ENCODE measurements around the gene NTM.

The NTM gene

GRCh38 chr11:131980199-131980598, 609.8 kb downstream of the NTM start:
- no peak for DNase-seq

GRCh38 chr11:131980888-131981668, 610.7 kb downstream of the NTM start:
- no peak for DNase-seq

GRCh38 chr11:131982154-131982553, 611.7 kb downstream of the NTM start:
- DNase-seq: no peak

GRCh38 chr11:131985846-131986301, 615.5 kb downstream of the NTM start:
- DNase-seq: no peak

- no peak for DNase-seq
Measured at GRCh38 chr11:131987703-131988102, 617.3 kb downstream of the NTM start.

GRCh38 chr11:131991606-131992005, 621.2 kb downstream of the NTM start:
- no peak for DNase-seq

- no peak for DNase-seq
Measured at GRCh38 chr11:131993246-131993645, 622.8 kb downstream of the NTM start.

GRCh38 chr11:131998020-131998419, 627.6 kb downstream of the NTM start:
- DNase-seq: no peak

- no peak for DNase-seq
Measured at GRCh38 chr11:131999084-131999483, 628.7 kb downstream of the NTM start.

- DNase-seq: no peak
Measured at GRCh38 chr11:131999955-132000354, 629.5 kb downstream of the NTM start.

GRCh38 chr11:132005887-132006286, 635.5 kb downstream of the NTM start:
- no peak for DNase-seq

GRCh38 chr11:132006884-132007580, 636.6 kb downstream of the NTM start:
- no peak for DNase-seq

GRCh38 chr11:132008226-132008625, 637.8 kb downstream of the NTM start:
- DNase-seq: no peak

GRCh38 chr11:132008872-132009271, 638.5 kb downstream of the NTM start:
- DNase-seq: no peak

- DNase-seq: no peak
Measured at GRCh38 chr11:132020001-132020400, 649.6 kb downstream of the NTM start.

- no peak for DNase-seq
Measured at GRCh38 chr11:132022285-132022684, 651.9 kb downstream of the NTM start.

- DNase-seq: no peak
Measured at GRCh38 chr11:132022733-132023478, 652.5 kb downstream of the NTM start.

- no peak for DNase-seq
Measured at GRCh38 chr11:132024587-132025295, 654.3 kb downstream of the NTM start.

- no peak for DNase-seq
Measured at GRCh38 chr11:132026746-132027145, 656.3 kb downstream of the NTM start.

GRCh38 chr11:132028380-132029240, 658.2 kb downstream of the NTM start:
- no peak for DNase-seq

- no peak for DNase-seq
Measured at GRCh38 chr11:132030896-132031295, 660.5 kb downstream of the NTM start.

GRCh38 chr11:132032555-132032954, 662.1 kb downstream of the NTM start:
- DNase-seq: no peak

All from effector CD8-positive, alpha-beta T cell (primary cell).